Breast epithelium (tissue), 4 donors: ENCODE data around the gene GRWD1. TPM values are rescaled to one million over a fixed set of nuclear protein-coding genes. Genes with fewer than 3 reads are reported as not detected.

ENCODE experiments used
- DNase-seq, 2 donors: peaks; one replicate each; pipeline ENCODE4 v3.0.0-alpha.2; 2019; ENCODE audit warnings: low spot score in 2 of 2
- H3K27ac ChIP-seq, 2 donors: fragments of 200-600 bp; sonication (generic) in 1 of 2; one replicate each; pipeline ENCODE4 v1.5.1; 2016 to 2019; ENCODE audit warnings: mild to moderate bottlenecking in 1 of 2
- H3K27me3 ChIP-seq, 2 donors: fragments of 200-600 bp; sonication (generic) in 1 of 2; one replicate each; pipeline versions ENCODE4 v1.5.1 to v1.6.0; 2017 to 2019; ENCODE audit warnings: control low read depth in 1 of 2, mild to moderate bottlenecking in 1 of 2
- H3K36me3 ChIP-seq: fragments of 200-600 bp; one replicate; pipeline ENCODE4 v1.5.1; 2019
- H3K4me1 ChIP-seq, 2 donors: fragments of 200-600 bp; sonication (generic); one replicate each; pipeline ENCODE4 v1.5.1; 2016 to 2019; ENCODE audit warnings: control low read depth in 1 of 2
- H3K4me3 ChIP-seq, 3 donors: fragments of 200-600 bp; sonication (generic); 1 replicate in 2 of 3; 2 replicates in 1 of 3; pipeline ENCODE4 v1.5.1; 2016 to 2019; ENCODE audit warnings: mild to moderate bottlenecking in 3 of 3, moderate library complexity in 2 of 3
- H3K9me3 ChIP-seq, 2 donors: fragments of 200-600 bp; sonication (generic) in 1 of 2; one replicate each; pipeline ENCODE4 v1.5.1; 2016 to 2019; ENCODE audit warnings: control low read depth in 1 of 2
- CTCF ChIP-seq, 3 donors: fragments of 450-650 bp; IDR thresholded peaks; one replicate each; pipeline ENCODE4 v1.5.1; 2016 to 2017; ENCODE audit warnings: antibody characterized with exemption in 3 of 3, mild to moderate bottlenecking in 3 of 3, moderate library complexity in 3 of 3
- POLR2A ChIP-seq: fragments of 450-650 bp; IDR thresholded peaks from one replicate; pipeline ENCODE4 v1.6.1; 2016; ENCODE audit warnings: antibody characterized with exemption, mild to moderate bottlenecking, moderate library complexity
- POLR2AphosphoS5 ChIP-seq, 3 donors: sonication (generic); formaldehyde crosslinking; IDR thresholded peaks; one replicate each; pipeline ENCODE4 v1.6.1; 2017; ENCODE audit warnings: antibody characterized with exemption in 3 of 3
- intact Hi-C: fragments of 100-400 bp; cut with DNase I; formaldehyde crosslinking; loops from one replicate; pipeline ENCODE4 v1.15.1; 2023; ENCODE audit warnings: low total_unique reads
- total RNA-seq, 3 donors: library from RNA; depleted of rRNA; stranded (reverse); fragments of >200 nt; gene quantifications; one replicate each; pipeline ENCODE4 v1.1.0, GENCODE V29; 2016

The GRWD1 gene
- total RNA-seq, 3 donors from 2014 or later: 25.0 to 35.4 (median 30.1) TPM

- Histone ChIP-seq H3K9me3 (no peaks in the 10 kb centered on the region), H3K4me3 (no peak overlapping the region), H3K36me3 (no peaks in the 10 kb centered on the region), H3K27me3 (no peaks in the 10 kb centered on the region), H3K27ac (peak overlapping the region in 1 of 2 donors; percentile 36), H3K4me1 (peaks cover 0 to 12% of the 10 kb centered on the region in 2 donors)
- TF ChIP-seq POLR2AphosphoS5 (IDR thresholded peaks at IDR 0.05) (no peak), POLR2A (no peak), CTCF (IDR thresholded peaks at IDR 0.05) (no peak)
- intact Hi-C loops: no loop called here
- no peak for DNase-seq
Measured at GRCh38 chr19:48477067-48477685, 31.4 kb downstream of the GRWD1 start.

DNA sequence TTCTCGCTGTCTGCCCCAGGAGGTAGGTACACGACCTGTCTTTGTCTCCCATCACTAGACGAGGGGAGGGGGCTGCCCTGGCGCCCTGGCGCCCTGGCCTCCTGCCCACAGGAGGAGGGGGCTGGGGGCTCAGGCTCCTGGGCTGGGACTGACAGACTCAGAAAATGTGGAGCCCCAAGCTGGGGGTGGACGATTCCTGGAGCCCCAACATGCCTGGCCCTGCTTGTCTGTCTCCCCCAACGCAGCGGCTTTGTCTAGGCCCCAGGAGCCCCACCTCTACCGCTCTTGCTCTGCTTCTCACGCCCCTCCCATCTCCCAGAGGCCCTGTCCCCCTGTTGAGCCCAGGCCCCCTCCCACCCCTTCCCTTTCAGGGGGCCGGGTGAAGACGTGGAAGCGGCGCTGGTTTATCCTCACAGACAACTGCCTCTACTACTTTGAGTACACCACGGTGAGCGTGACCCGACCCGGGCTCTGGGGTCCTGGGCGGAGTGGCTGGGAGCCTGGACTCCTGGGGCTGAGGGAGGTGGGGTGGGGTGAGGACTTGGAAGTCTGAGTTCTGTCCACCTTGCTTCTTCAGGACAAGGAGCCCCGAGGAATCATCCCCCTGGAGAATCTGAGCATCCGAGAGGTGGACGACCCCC lies 32.0 kb downstream of the GRWD1 start:
- no peak overlapping the region for H3K27ac ChIP-seq
- intact Hi-C loops: no loop called here
- no peaks in the 10 kb centered on the region for H3K27me3 ChIP-seq
- no peak for TF ChIP-seq CTCF (IDR thresholded peaks at IDR 0.05)
- TF ChIP-seq POLR2AphosphoS5 (IDR thresholded peaks at IDR 0.05): no peak
- TF ChIP-seq POLR2A: no peak
- peaks cover 0 to 6% of the 10 kb centered on the region in 2 donors for H3K4me1 ChIP-seq
- no peak overlapping the region for H3K4me3 ChIP-seq
- DNase-seq: no peak
- no peaks in the 10 kb centered on the region for H3K9me3 ChIP-seq
- no peaks in the 10 kb centered on the region for H3K36me3 ChIP-seq

GRCh38 chr19:48478339-48479256 lies 32.8 kb downstream of the GRWD1 start:
- no peaks in the 10 kb centered on the region for H3K27me3 ChIP-seq
- H3K27ac ChIP-seq: no peak overlapping the region
- H3K4me1 ChIP-seq: no peaks in the 10 kb centered on the region
- no peak overlapping the region for H3K4me3 ChIP-seq
- no peaks in the 10 kb centered on the region for H3K36me3 ChIP-seq
- H3K9me3 ChIP-seq: no peaks in the 10 kb centered on the region
- intact Hi-C loops: loop anchor here (1.0 kb wide), 1 partner anchor 35 kb away; no protein-coding TSS in a partner anchor
- TF ChIP-seq POLR2AphosphoS5 (IDR thresholded peaks at IDR 0.05) (no peak), CTCF (IDR thresholded peaks at IDR 0.05) (no peak), POLR2A (no peak)
- DNase-seq: no peak

GRCh38 chr19:48479686-48480085 lies 33.9 kb downstream of the GRWD1 start:
- Histone ChIP-seq H3K27ac (peak overlapping the region; percentile 80 to 89), H3K9me3 (no peaks in the 10 kb centered on the region), H3K4me1 (no peaks in the 10 kb centered on the region), H3K4me3 (peak overlapping the region in 1 of 3 donors; percentile 69), H3K27me3 (no peaks in the 10 kb centered on the region), H3K36me3 (no peaks in the 10 kb centered on the region)
- DNase-seq: no peak
- TF ChIP-seq POLR2AphosphoS5 (IDR thresholded peaks at IDR 0.05) (no peak), POLR2A (no peak), CTCF (IDR thresholded peaks at IDR 0.05) (no peak)
- intact Hi-C loops: loop anchor here (1.0 kb wide), 1 partner anchor 36 kb away; no protein-coding TSS in a partner anchor
